Natural killer cell treated with Interleukin-12 subunit alpha and Interleukin-12 subunit beta and Interleukin-15 and Interleukin-18, amount 100 ng/mL, for 72 hours (primary cell): Measurements from ENCODE around the gene CCDC89. TPM values are rescaled to one million over a fixed set of nuclear protein-coding genes. Genes with fewer than 3 reads are reported as not detected.
A peak's percentile ranks its signal among the peaks of the same experiment; 100 is the strongest.
"Not testable (repeated sequence)": the region's sequence is repeated elsewhere in the genome, so short reads cannot be mapped to it uniquely, and the experiment has no call there.

ENCODE experiments used
- ATAC-seq, 2 donors: fragments of 150-1000 bp; cut with Tn5 transposase in 1 of 2; sonication (Bioruptor Pico), chemical (Tn5 transposase) in 1 of 2; 2 replicates each; pipeline ENCODE4 v1.10.0; 2021
- DNase-seq: peaks from one replicate; pipeline ENCODE4 v3.0.0; 2022; ENCODE audit warnings: low spot score
- H3K27ac Mint-ChIP-seq, 2 donors: 1 replicate in 1 of 2; 2 replicates in 1 of 2; pipeline ENCODE4 v1.8.0; 2022; ENCODE audit warnings: mixed read lengths in 2 of 2, mild to moderate bottlenecking in 1 of 2, moderate library complexity in 1 of 2
- H3K27me3 Mint-ChIP-seq, 2 donors: 1 replicate in 1 of 2; 2 replicates in 1 of 2; pipeline ENCODE4 v1.8.0; 2022; ENCODE audit warnings: mixed read lengths in 2 of 2
- H3K36me3 Mint-ChIP-seq: one replicate; pipeline ENCODE4 v1.8.0; 2022; ENCODE audit warnings: mixed read lengths
- H3K4me1 Mint-ChIP-seq, 2 donors: 1 replicate in 1 of 2; 2 replicates in 1 of 2; pipeline ENCODE4 v1.8.0; 2022; ENCODE audit warnings: low read depth in 2 of 2, mixed read lengths in 2 of 2, mild to moderate bottlenecking in 1 of 2
- H3K4me3 Mint-ChIP-seq: one replicate; pipeline ENCODE4 v1.8.0; 2022; ENCODE audit warnings: mixed read lengths
- H3K9me3 Mint-ChIP-seq: 2 replicates; pipeline ENCODE4 v1.8.0; 2022; ENCODE audit warnings: mixed read lengths
- total RNA-seq, 2 donors: library from RNA; stranded (reverse); gene quantifications; one replicate each; pipeline ENCODE4 v1.2.3, GENCODE V29; 2022

The CCDC89 gene
- total RNA-seq, 2 donors from 2014 or later: 1.6 to 1.7 TPM

DNA sequence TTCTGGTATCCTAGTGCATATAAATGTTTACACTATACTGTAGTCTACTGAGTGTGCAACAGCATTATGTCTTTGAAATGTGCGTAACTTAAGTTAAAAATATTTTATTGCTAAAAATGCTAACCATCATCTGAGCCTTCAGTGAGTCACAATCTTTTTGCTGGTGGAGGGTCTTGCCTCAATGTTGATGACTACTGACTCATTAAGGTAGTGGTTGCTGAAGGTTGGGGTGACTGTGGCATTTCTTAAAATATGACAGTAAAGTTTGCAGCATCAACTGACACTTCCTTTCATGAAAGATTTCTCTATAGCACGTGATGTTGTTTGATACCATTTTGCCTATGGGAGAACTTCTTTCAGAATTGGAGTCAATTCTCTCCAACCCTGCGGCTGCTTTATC, 12.6 kb downstream of the CCDC89 start:
- no peaks in the 10 kb centered on the region for H3K27me3 Mint-ChIP-seq
- DNase-seq (no peak), ATAC-seq (peak; percentile 52 to 90)
- peaks cover 4% of the 10 kb centered on the region for H3K36me3 Mint-ChIP-seq
- H3K9me3 Mint-ChIP-seq: no peaks in the 10 kb centered on the region
- no peak overlapping the region for H3K27ac Mint-ChIP-seq
- H3K4me3 Mint-ChIP-seq: peak overlapping the region; percentile 21
- H3K4me1 Mint-ChIP-seq: peaks cover 4 to 7% of the 10 kb centered on the region in 2 donors

- no peak overlapping the region for H3K4me3 Mint-ChIP-seq
- H3K4me1 Mint-ChIP-seq: peaks cover 4 to 7% of the 10 kb centered on the region in 2 donors
- no peak for DNase-seq
- H3K27me3 Mint-ChIP-seq: no peaks in the 10 kb centered on the region
- H3K36me3 Mint-ChIP-seq: peaks cover 4% of the 10 kb centered on the region
- H3K9me3 Mint-ChIP-seq: no peaks in the 10 kb centered on the region
- H3K27ac Mint-ChIP-seq: no peak overlapping the region
- no peak for ATAC-seq
Measured at GRCh38 chr11:85672105-85672902, 13.7 kb downstream of the CCDC89 start.

GRCh38 chr11:85670949-85671663, 14.9 kb downstream of the CCDC89 start:
- not testable (repeated sequence) for H3K27ac Mint-ChIP-seq, DNase-seq, H3K9me3 Mint-ChIP-seq, ATAC-seq, H3K36me3 Mint-ChIP-seq, H3K27me3 Mint-ChIP-seq, H3K4me3 Mint-ChIP-seq
- H3K4me1 Mint-ChIP-seq: peaks cover 4 to 10% of the 10 kb centered on the region in 2 donors

- Mint-ChIP-seq H3K27ac (no peak overlapping the region), H3K4me1 (peaks cover 11 to 21% of the 10 kb centered on the region in 2 donors), H3K9me3 (no peaks in the 10 kb centered on the region), H3K4me3 (no peak overlapping the region), H3K36me3 (peaks cover 12% of the 10 kb centered on the region), H3K27me3 (no peaks in the 10 kb centered on the region)
- no peak for ATAC-seq
- no peak for DNase-seq
Measured at GRCh38 chr11:85668157-85668556, 17.8 kb downstream of the CCDC89 start.

DNA sequence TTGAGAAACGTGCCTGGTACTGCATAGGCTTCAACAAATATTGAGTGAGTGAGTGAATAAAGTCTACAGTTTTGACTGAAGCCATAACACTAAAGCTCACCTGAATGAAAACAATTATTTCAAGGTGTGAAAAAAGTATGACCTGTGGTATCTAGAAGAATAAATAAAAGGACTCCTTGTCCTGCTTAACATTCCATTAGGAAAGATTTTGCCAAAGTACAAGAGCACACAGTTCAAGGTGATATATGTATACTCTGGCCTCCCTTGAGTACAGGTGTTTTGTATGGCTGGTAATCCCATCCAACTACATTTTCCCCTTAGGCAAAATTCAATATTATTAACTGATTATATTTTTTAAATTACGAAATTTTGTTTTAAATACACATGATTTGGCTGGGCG, 19.3 kb downstream of the CCDC89 start:
- Mint-ChIP-seq H3K27me3 (no peaks in the 10 kb centered on the region), H3K9me3 (no peaks in the 10 kb centered on the region), H3K4me3 (no peak overlapping the region), H3K4me1 (peaks cover 17 to 25% of the 10 kb centered on the region in 2 donors), H3K27ac (peak overlapping the region; percentile 93 to 95), H3K36me3 (peaks cover 17% of the 10 kb centered on the region)
- ATAC-seq (no peak), DNase-seq (no peak)

- peak overlapping the region; percentile 97 for H3K4me3 Mint-ChIP-seq
- peaks cover 22 to 34% of the 10 kb centered on the region in 2 donors for H3K4me1 Mint-ChIP-seq
- peak overlapping the region; percentile 93 to 95 for H3K27ac Mint-ChIP-seq
- DNase-seq: no peak
- no peaks in the 10 kb centered on the region for H3K9me3 Mint-ChIP-seq
- no peak for ATAC-seq
- no peaks in the 10 kb centered on the region for H3K27me3 Mint-ChIP-seq
- H3K36me3 Mint-ChIP-seq: peaks cover 25% of the 10 kb centered on the region
Measured at GRCh38 chr11:85665733-85666132, 20.3 kb downstream of the CCDC89 start.

DNA sequence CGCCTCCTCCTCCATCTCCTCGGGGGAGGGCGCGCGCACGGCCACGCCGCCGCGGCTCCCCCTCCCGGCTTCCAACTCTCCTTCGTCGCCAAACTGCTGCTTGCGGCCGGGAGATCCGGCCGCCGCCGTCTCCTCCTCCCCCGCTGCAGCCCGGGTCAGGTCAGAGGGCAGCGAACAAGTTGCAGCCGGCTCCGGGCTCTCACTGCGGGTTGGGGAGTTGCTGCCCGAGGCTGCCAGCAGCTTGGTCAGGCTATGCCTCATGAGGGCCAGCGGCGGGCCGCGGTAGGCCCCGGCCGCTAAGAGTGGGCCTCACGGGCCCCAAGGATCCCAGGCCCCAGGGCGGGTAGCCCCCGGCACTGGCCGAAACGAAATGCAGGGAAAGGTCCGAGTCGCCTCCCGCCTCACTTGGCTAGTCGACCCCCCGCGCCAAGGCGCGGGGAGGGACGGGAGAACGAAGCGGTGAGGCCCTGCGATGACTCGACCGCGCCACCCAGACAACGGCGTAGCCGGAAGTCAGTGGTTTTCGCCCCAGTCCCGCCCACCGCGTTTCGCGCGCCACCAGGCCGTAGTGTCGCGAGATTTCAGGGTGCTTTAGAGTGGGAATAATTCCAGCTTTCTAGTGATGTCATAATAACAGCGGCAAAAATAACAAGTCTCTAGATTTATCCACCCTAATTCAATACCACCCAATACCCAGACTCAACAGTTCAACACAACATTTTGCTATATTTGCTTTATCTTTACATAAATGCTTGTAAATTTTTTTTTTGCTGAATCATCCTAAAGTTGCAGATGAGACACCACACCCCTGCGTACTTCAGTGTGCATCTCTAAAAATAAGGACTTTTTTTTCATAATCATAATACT, 21.1 kb downstream of the CCDC89 start, which contains the start of gene CREBZF:
CREBZF (minus strand) TSS at position 515 of the 867 bp plus-strand sequence; CDS start at position 261, 254 bp downstream.
- H3K27ac Mint-ChIP-seq: peak within 1 kb of the TSS; percentile 93 to 95
- H3K9me3 Mint-ChIP-seq: no peaks in the 10 kb centered on the region
- peaks cover 31 to 43% of the 10 kb centered on the region in 2 donors for H3K4me1 Mint-ChIP-seq
- ATAC-seq (peak; percentile 94 to 96), DNase-seq (peak; percentile 97)
- H3K4me3 Mint-ChIP-seq: peak within 1 kb of the TSS; percentile 97
- H3K36me3 Mint-ChIP-seq: peaks cover 33% of the 10 kb centered on the region
- no peaks in the 10 kb centered on the region for H3K27me3 Mint-ChIP-seq

- peak; percentile 89 for DNase-seq
- peaks cover 36% of the 10 kb centered on the region for H3K36me3 Mint-ChIP-seq
- peak overlapping the region; percentile 93 to 95 for H3K27ac Mint-ChIP-seq
- H3K9me3 Mint-ChIP-seq: no peaks in the 10 kb centered on the region
- H3K4me1 Mint-ChIP-seq: peaks cover 34 to 49% of the 10 kb centered on the region in 2 donors
- peak; percentile 79 to 82 for ATAC-seq
- no peaks in the 10 kb centered on the region for H3K27me3 Mint-ChIP-seq
- H3K4me3 Mint-ChIP-seq: peak overlapping the region; percentile 97
Measured at GRCh38 chr11:85663753-85664614, 22.0 kb downstream of the CCDC89 start.

DNA sequence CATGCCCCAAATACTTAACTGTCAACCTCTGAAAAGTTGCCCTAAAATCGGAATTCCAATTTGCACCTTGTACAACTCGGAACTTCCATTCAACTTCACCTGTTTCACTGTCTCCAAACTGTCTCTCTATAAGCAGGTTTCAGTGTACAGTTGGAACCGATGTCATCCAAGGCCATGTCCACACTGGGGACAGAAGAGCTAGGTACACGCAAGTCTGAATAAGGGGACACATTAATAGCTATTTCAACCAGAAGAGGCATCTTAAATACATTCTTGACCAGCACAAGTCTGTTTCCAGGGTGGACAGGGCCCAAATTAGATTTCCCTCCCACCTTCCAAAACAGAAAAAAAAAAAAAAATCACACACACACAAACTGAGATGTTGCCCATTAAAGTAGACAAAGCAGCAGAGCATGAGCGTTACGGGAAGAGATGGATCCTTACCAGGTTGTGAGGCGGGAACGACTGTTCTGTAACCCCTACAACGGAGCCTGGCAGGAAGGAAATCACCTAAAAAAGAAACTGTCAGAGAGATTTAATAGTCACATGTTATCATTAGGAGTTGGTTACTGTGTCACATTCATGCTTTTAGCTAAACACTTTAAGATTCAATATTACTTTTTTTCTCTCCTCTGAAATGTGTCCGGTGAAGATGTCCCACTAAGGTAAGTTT, 22.8 kb downstream of the CCDC89 start:
- Mint-ChIP-seq H3K27me3 (no peaks in the 10 kb centered on the region), H3K4me1 (peaks cover 34 to 49% of the 10 kb centered on the region in 2 donors), H3K27ac (peak overlapping the region; percentile 93 to 95), H3K36me3 (peaks cover 36% of the 10 kb centered on the region), H3K9me3 (no peaks in the 10 kb centered on the region), H3K4me3 (peak overlapping the region; percentile 97)
- no peak for ATAC-seq
- DNase-seq: no peak

- Mint-ChIP-seq H3K4me3 (peak overlapping the region; percentile 97), H3K27ac (no peak overlapping the region), H3K36me3 (peaks cover 38% of the 10 kb centered on the region), H3K27me3 (no peaks in the 10 kb centered on the region), H3K9me3 (no peaks in the 10 kb centered on the region), H3K4me1 (peaks cover 34 to 51% of the 10 kb centered on the region in 2 donors)
- no peak for DNase-seq
- no peak for ATAC-seq
Measured at GRCh38 chr11:85661972-85662664, 23.9 kb downstream of the CCDC89 start.

DNA sequence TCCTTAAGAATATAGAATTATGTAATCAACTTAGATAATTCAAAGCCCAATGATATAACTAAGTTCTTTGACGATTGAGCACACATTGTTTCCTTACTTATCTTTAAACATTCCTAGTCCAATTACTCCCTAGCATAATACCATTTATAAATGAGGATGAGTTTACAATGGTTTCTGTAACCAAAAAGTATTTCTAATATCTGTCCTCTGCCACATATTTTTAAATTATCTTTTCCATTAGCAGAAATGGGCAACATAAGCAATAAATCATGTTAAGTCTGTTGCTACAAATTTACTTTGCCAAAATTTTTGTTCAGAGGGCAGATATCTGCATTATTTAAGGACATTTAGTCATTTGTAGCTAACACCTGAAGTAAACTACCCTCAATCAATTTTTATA, 27.8 kb downstream of the CCDC89 start:
- peaks cover 37% of the 10 kb centered on the region for H3K36me3 Mint-ChIP-seq
- H3K4me1 Mint-ChIP-seq: peaks cover 33 to 44% of the 10 kb centered on the region in 2 donors
- no peak for DNase-seq
- ATAC-seq: no peak
- no peaks in the 10 kb centered on the region for H3K27me3 Mint-ChIP-seq
- no peak overlapping the region for H3K27ac Mint-ChIP-seq
- no peaks in the 10 kb centered on the region for H3K9me3 Mint-ChIP-seq
- H3K4me3 Mint-ChIP-seq: no peak overlapping the region

GRCh38 chr11:85656777-85657176, 29.2 kb downstream of the CCDC89 start:
- ATAC-seq (no peak), DNase-seq (no peak)
- Mint-ChIP-seq H3K4me1 (peaks cover 33 to 48% of the 10 kb centered on the region in 2 donors), H3K4me3 (no peak overlapping the region), H3K36me3 (peaks cover 32% of the 10 kb centered on the region), H3K27ac (peak overlapping the region in 1 of 2 donors; percentile 2), H3K27me3 (no peaks in the 10 kb centered on the region), H3K9me3 (no peaks in the 10 kb centered on the region)
